GM19438 (cell line): ENCODE data around the gene ZNF718.
"Not testable (repeated sequence)": the region's sequence is repeated elsewhere in the genome, so short reads cannot be mapped to it uniquely, and the experiment has no call there.

ENCODE experiments used
- ATAC-seq: cut with Tn5 transposase; IDR thresholded peaks from one replicate; pipeline ENCODE4 v1.9.1; 2021; ENCODE audit warnings: low read depth; ENCODE audit not compliant: unreplicated experiment

Gene ZNF718

DNA sequence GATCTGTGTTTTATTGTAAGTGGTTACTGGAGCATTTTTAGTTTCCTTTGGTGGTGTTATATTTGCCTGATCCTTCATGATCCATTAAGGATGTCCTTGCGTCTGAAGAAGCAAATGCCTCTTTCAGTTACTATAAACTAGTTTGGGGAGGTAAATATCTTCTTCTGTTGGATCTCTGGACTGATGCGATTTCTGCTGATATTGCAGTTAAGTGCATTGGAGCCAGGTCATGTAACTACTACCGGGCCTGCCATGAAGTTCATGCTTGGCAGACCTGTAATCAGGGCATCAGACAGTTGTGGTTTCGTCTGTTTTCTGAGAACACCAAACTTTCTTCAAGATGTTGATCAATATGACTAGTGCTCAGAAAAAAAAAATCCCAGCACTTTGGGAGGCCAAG is 22.9 kb downstream of the ZNF718 start:
- ATAC-seq, result no peak

DNA sequence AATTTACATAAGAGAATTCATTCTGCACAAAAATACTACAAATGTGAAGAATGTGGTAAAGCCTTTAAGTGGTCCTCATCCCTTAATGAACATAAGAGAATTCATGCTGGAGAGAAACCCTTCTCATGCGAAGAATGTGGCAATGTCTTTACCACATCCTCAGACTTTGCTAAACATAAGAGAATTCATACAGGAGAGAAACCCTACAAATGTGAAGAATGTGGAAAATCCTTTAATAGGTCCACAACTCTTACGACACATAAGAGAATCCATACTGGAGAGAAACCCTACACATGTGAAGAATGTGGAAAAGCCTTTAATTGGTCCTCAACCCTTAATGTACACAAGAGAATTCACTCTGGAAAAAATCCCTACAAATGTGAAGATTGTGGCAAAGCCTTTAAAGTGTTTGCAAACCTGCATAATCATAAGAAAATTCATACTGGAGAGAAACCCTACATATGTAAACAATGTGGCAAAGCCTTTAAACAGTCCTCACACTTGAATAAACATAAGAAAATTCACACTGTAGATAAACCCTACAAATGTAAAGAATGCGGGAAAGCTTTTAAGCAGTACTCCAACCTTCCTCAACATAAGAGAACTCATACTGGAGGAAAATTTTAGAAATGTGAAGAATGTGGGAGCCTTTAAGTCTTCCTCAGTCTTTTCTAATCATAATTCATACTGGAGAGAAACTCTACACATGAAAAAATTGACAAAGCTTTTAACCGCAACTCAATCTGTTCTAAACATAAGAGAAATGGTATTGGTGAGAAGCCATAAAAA is 37.4 kb downstream of the ZNF718 start:
- no peak for ATAC-seq

DNA sequence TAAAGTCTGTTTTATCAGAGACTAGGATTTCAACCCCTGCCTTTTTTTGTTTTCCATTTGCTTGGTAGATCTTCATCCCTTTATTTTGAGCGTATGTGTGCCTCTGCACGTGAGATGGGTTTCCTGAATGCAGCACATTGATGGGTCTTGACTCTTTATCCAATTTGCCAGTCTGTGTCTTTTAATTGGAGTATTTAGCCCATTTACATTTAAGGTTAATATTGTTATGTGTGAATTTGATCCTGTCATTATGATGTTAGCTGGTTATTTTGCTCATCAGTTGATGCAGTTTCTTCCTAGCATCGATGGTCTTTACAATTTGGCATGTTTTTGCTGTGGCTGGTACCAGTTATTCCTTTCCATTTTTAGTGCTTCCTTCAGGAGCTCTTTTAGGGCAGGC is 45.3 kb downstream of the ZNF718 start:
- not testable (repeated sequence) for ATAC-seq

DNA sequence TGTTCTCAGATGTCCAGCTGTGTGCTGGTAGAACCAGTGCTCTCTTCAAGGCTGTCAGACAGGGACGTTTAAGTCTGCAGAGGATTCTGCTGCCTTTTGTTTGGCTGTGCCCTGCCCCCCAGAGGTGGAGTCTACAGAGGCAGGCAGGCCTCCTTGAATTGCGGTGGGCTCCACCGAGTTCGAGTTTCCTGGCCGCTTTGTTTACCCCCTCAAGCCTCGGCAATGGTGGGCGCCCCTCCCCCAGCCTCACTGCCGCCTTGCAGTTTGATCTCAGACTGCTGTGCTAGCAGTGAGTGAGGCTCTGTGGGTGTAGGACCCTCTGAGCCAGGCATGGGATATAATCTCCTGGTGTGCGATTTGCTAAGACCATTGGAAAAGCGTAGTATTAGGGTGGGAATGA is 47.0 kb downstream of the ZNF718 start:
- ATAC-seq, result not testable (repeated sequence)

DNA sequence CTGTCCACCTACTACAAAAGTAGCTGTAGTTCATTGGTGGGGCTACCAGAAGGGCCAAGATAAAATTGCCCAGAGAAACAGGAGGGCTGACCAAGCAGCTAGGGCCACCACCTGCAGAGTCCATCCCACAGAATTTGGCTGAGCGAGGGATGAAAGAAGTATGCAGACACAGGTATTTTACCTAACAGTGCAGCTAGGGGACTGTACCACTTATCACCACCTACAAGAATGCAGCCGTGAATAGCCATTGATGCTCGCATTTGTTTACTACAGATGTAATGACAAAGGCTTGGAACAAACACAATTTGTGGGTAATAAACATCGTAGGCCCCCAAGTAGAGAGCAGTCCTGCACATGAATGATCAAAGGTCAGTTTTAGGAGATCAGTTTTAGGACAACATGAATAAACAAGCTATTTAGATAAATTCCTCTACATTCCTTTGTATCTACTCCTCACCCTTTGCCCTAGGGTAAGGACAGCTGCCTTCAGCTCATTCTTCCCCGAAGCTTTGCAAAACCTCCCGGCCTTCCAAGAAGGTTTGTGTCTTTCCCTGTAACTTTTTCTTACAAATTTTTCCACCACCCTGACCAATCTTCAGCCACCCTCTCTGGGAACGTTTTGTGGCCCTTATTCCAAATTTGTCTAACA is 49.5 kb downstream of the ZNF718 start:
- no peak for ATAC-seq

DNA sequence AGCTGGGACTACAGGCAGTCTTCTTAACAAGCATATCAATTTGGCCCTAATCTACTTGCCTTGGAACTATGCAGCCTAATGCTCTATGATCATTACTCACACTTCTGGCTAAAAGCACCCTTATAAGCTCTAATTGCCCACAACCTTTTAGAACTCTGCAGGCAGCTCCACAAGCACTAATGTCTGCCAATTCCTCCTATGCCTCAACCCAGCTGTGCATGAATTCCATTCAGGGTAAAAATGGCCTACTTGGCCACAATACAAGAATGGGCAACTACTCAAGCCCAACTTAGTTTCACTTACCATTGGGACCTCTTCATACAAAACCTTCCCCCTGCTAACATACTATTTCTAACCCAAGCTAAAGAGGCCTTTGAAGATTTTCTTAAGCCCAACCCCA is 51.7 kb downstream of the ZNF718 start:
- ATAC-seq, result no peak

DNA sequence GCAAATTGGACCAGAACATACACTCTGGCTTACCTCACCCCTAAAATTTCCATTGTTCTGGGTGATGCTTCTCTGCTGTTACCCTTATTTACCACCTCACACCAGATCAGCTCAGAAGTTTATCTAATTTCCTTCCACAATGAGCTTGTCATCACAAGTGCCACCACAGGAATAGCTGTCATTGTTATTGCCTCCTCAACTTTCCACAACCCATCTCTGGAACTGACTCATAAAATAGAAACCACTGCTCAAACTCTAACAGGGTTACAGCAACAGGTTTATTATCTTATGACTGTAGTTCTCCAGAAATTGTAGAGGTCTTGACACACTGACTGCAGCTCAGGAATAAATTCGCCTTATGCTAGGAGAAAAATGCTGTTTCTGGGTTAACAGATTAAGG is 52.7 kb downstream of the ZNF718 start:
- ATAC-seq, result no peak

DNA sequence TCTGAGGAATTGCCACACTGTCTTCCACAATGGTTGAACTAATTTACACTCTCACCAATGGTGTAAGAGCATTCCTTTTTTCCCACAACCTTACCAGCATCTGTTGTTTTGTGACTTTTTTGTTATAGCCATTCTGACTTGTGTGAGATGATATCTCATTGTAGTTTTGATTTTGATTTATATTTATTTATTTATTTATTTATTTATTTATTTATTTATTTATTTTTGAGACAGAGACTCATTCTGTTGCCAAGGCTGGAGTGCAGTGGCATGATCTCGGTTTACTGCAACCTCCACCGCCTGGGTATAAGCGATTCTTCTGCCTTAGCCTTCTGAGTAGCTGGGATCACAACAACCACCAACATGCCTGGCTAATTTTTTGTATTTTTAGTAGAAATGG is 57.9 kb downstream of the ZNF718 start:
- ATAC-seq, result not testable (repeated sequence)

GRCh38 chr4:188091-188490 is 63.8 kb downstream of the ZNF718 start:
- ATAC-seq, result no peak

- ATAC-seq, result not testable (repeated sequence)
These were observed 70.9 kb downstream of the ZNF718 start for GRCh38 chr4:195159-195558.

GRCh38 chr4:200936-201335 is 76.6 kb downstream of the ZNF718 start:
- no peak for ATAC-seq

- not testable (repeated sequence) for ATAC-seq
These were observed 78.5 kb downstream of the ZNF718 start for GRCh38 chr4:202822-203221.

DNA sequence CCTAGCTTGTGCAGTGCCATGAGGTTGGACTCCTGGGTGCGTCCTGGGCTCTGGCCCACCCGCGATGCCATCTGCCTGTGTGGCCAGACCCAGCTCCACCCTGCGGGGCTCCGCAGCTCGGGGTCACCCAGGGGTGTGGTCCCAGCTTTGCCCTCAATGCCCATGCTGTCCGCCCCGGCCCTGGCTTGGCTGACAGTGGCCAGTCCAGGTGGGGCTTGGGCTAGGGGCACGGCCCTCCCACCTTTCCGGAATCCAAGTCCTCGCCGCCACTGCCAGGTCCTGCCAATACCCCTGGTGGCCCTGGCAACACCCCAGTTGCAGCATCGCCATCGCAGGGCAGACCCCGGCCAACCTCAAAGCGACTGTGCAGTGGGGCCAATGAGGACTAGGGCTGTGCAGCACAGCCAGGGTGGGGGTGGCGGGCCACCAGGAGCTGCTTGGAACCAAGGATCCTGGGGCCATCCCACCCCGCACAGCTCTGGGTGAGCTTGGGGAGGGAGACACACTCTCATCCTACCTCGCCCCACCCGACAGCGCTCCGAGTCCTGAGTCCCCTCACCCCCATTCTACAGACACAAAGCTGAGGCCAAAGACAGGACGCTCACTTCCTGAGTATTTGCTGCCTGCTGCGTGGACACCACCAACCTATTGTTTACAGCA is 80.9 kb downstream of the ZNF718 start:
- no peak for ATAC-seq

- ATAC-seq, result no peak
These were observed 81.8 kb downstream of the ZNF718 start for GRCh38 chr4:206054-206453.

DNA sequence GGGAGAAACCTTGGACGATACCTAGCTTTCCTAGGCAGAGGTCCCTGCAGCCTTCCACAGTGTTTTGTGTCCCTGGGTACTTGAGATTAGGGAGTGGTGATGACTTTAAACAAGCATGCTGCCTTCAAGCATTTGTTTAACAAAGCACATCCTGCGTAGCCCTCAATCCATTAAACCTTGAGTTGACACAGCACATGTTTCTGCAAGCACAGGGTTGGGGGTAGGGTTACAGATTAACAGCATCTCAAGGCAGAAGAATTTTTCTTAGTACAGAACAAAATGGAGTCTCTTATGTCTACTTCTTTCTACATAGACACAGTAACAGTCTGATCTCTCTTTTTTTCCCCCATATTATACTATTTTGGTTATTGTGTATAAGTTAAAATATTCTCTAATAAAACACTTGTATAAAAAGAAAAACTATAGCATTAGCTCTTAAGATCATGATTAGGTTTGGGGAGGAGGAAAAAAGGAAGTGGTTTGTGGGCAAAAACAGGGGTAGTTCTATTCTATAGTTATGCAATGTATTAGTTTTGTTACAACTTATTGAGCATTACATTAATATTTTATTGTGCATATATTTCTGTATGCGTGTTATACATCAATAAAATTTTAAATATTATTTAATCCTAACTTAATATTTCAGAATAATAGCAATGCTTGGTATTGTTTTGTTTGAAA is 84.3 kb downstream of the ZNF718 start:
- not testable (repeated sequence) for ATAC-seq

DNA sequence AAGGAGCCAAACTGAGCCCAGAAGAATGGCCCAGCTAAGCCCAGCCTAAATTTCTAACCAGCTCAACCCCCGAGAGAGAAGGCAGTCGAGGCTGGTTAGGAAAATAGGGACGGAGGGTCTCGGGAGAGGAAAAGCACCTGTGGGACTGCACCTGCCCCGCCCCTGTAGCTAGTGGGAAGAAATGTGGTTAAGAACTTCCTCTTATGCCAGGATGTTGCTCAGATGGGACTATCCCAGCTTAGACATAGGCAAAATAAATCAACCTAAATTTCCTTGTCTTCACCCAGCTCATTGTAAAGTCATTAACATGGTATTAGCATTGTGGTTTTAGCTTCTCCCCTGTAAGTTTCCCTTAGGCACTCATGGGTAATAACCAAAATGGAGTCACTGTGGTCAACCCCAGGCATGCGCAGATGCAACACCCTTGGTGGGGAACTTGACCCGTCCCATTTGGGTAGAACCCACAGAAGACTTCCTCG is 86.8 kb downstream of the ZNF718 start:
- ATAC-seq, result no peak

GRCh38 chr4:212438-213188 is 88.3 kb downstream of the ZNF718 start:
- ATAC-seq, result no peak

DNA sequence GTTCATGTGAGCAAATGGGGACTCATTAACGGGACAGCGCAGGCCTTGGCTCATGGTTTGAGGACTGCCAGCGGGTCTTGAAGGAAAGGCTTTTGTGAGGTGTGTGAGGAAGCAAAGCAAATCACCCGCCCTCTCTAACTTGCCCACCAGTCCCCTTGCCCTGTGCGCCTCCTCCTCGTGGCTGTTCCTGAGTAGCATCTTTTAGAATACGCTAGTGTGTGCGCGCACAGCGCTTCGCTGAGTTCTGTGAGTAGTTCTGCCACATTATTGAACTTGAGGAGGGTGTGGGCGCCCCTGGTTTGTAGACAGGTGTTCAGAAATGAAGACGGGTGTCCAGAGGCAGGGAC is 88.9 kb downstream of the ZNF718 start:
- ATAC-seq, result not testable (repeated sequence)
